GM12878 (cell line): ENCODE data around the gene ZSCAN25. TPM values are rescaled to one million over a fixed set of nuclear protein-coding genes. Genes with fewer than 3 reads are reported as not detected.

ENCODE experiments used
- ATAC-seq: fragments of 200-7000 bp; cut with Tn5 transposase; 3 replicates; pipeline ENCODE4 v1.9.1; 2020; ENCODE audit warnings: mild to moderate bottlenecking, moderate library complexity
- BruUV-seq: library from RNA; stranded (reverse); fragments of 400-500 nt; replicated peaks from 2 replicates; lab custom pipeline; 2021; lab: Mats Ljungman, UMichigan
- CTCF ChIA-PET: fragments of 300-600 bp; sonication (Branson Sonifier 250); formaldehyde crosslinking; extraction: SDS; loops from one replicate; lab custom pipeline; 2021; ENCODE audit warnings: inconsistent platforms; lab: Yijun Ruan, JAX
- POLR2A ChIA-PET: fragments of 350-600 bp; formaldehyde crosslinking; extraction: SDS; loops from one replicate; lab custom pipeline; 2021; ENCODE audit warnings: inconsistent platforms; lab: Charles Lee
- RAD21 ChIA-PET: fragments of 300-600 bp; sonication (Branson Sonifier 250); formaldehyde crosslinking; loops from one replicate; lab custom pipeline; 2023; ENCODE audit warnings: antibody characterized with exemption; ENCODE audit not compliant: unreplicated experiment; lab: Charles Lee
- SMC1A ChIA-PET: fragments of 300-600 bp; sonication (Branson Sonifier 250); formaldehyde crosslinking; loops from one replicate; lab custom pipeline; 2023; ENCODE audit not compliant: unreplicated experiment, uncharacterized antibody; lab: Charles Lee
- DNase-seq: peaks from one replicate; pipeline ENCODE4 v3.0.0-alpha.2; 2011; ENCODE audit warnings: low read depth, low spot score
- FAIRE-seq: peaks from 3 replicates; lab custom pipeline; 2011; peaks lifted over from hg19 to GRCh38; lab: Jason Lieb, UNC
- H2AFZ ChIP-seq: 2 replicates; pipeline ENCODE4 v1.6.0; 2011; ENCODE audit warnings: low read depth, low read length, control low read depth; ENCODE audit not compliant: control insufficient read depth
- H3K27ac ChIP-seq: 2 replicates; pipeline ENCODE4 v1.5.1; 2011; ENCODE audit warnings: control low read depth; ENCODE audit not compliant: control insufficient read depth, insufficient read depth
- H3K27me3 ChIP-seq, 2 experiments: replicated peaks in 1 of 2; 2 replicates each; pipeline versions ENCODE4 v1.6.0 to v1.6.1; 2011; ENCODE audit warnings: low read length in 1 of 2; ENCODE audit not compliant: control insufficient read depth in 2 of 2, insufficient read depth in 2 of 2
- H3K36me3 ChIP-seq, 2 experiments: 2 replicates each; pipeline ENCODE4 v1.5.1; 2011; ENCODE audit warnings: low read length in 1 of 2; ENCODE audit not compliant: control insufficient read depth in 2 of 2, insufficient read depth in 2 of 2
- H3K4me1 ChIP-seq: 2 replicates; pipeline ENCODE4 v1.6.1; 2011; ENCODE audit warnings: mild to moderate bottlenecking, low read length, moderate library complexity, mixed read lengths; ENCODE audit not compliant: control insufficient read depth, insufficient read depth
- H3K4me2 ChIP-seq: 2 replicates; pipeline ENCODE4 v1.6.0; 2011; ENCODE audit warnings: control low read depth; ENCODE audit not compliant: control insufficient read depth, insufficient read depth
- H3K4me3 ChIP-seq: fragments of 200-600 bp; sonication (generic); 2 replicates; pipeline ENCODE4 v1.5.1; 2016
- H3K79me2 ChIP-seq: 2 replicates; pipeline ENCODE4 v1.6.0; 2011; ENCODE audit warnings: low read length; ENCODE audit not compliant: control insufficient read depth, insufficient read depth
- H3K9ac ChIP-seq: 2 replicates; pipeline ENCODE4 v1.8.0; 2011; ENCODE audit warnings: low read length, control low read depth, mixed read lengths; ENCODE audit not compliant: control insufficient read depth, insufficient read depth
- H3K9me3 ChIP-seq: replicated peaks from 3 replicates; pipeline ENCODE4 v1.5.1; 2011; ENCODE audit warnings: mild to moderate bottlenecking, low read length; ENCODE audit not compliant: control insufficient read depth, insufficient read depth
- H4K20me1 ChIP-seq: 2 replicates; pipeline ENCODE4 v1.6.0; 2011; ENCODE audit not compliant: control insufficient read depth, insufficient read depth
- EP300 ChIP-seq, 2 experiments: fragments of 150-350 bp in 1 of 2; IDR thresholded peaks; 2 replicates each; pipeline ENCODE4 v1.6.1; 2011 to 2012; ENCODE audit warnings: low read depth in 2 of 2, low read length in 2 of 2, borderline replicate concordance in 1 of 2, improper control_type of control experiment in 1 of 2, inconsistent platforms in 1 of 2; ENCODE audit not compliant: control insufficient read depth in 1 of 2
- NFIC ChIP-seq: IDR thresholded peaks from 2 replicates; pipeline ENCODE4 v1.6.1; 2012; ENCODE audit warnings: low read depth, mild to moderate bottlenecking, inconsistent platforms, low read length, moderate library complexity
- WRNIP1 ChIP-seq: IDR thresholded peaks from 2 replicates; pipeline ENCODE4 v1.6.1; 2011; ENCODE audit warnings: low read depth, low read length, improper control_type of control experiment, borderline replicate concordance
- WGBS: methylation state at CpG from one replicate; pipeline ENCODE4 v1.1.6; 2016; ENCODE audit warnings: low lambda C conversion rate; ENCODE audit not compliant: insufficient replicate concordance, insufficient coverage; ENCODE audit errors: missing lambda C conversion rate; 5-methylcytosine and 5-hydroxymethylcytosine counted together
- in situ Hi-C: fragments of 300-500 bp; cut with MboI; formaldehyde crosslinking; loops from 9 replicates; pipeline ENCODE4 v1.14.3; 2018; ENCODE audit warnings: mixed read lengths
- intact Hi-C: fragments of 100-400 bp; cut with micrococcal nuclease; formaldehyde crosslinking; loops from one replicate; pipeline ENCODE4 v1.14.2; 2022; ENCODE audit not compliant: unreplicated experiment
- polyA plus RNA-seq, 11 experiments: library from polyadenylated mRNA; depleted of rRNA in 4 of 11; unstranded in 6 of 11; stranded (reverse) in 5 of 11; fragments of >200 nt; fragmentation: Nextera tagmentation in 4 of 11; fragmentation: Illumina TruSeq in 1 of 11; extraction: Ambion mirVana in 4 of 11; extraction: Trizol in 1 of 11; gene quantifications; 1 replicate in 1 of 11; 2 replicates in 10 of 11; pipeline versions ENCODE4 v1.2.1 to v1.2.3, GENCODE V29; 2011 to 2016; ENCODE audit warnings: inconsistent platforms in 2 of 11, missing spikeins in 2 of 11, low read depth in 1 of 11
- total RNA-seq, 4 experiments: library from RNA; depleted of rRNA in 3 of 4; stranded (reverse); fragments of >200 nt in 3 of 4; fragmentation: Illumina TruSeq in 1 of 4; extraction: Trizol in 1 of 4; gene quantifications; 2 replicates each; pipeline versions ENCODE4 v1.2.1 to v1.2.3, GENCODE V29; 2013 to 2021
- TF ChIP-seq, protein P1 (sequence below): fragments of 450-650 bp; IDR thresholded peaks from 2 replicates; pipeline ENCODE4 v1.6.1; 2016; ENCODE audit warnings: mild to moderate bottlenecking
- TF ChIP-seq, protein P2 (sequence below): fragments of 450-650 bp; IDR thresholded peaks from 2 replicates; pipeline ENCODE4 v1.6.1; 2017; ENCODE audit warnings: antibody characterized with exemption, mild to moderate bottlenecking, moderate library complexity
- TF ChIP-seq, protein P3 (sequence below): fragments of 450-650 bp; IDR thresholded peaks from 2 replicates; pipeline ENCODE4 v1.6.1; 2016; ENCODE audit warnings: mild to moderate bottlenecking, moderate library complexity, borderline replicate concordance

Gene ZSCAN25
- total and polyA plus RNA-seq, 10 of the 15 experiments (the other 5 are each of a cell fraction or from before 2014, with no cell fraction given): 0.79 to 15.6 (median 9.6) TPM

DNA sequence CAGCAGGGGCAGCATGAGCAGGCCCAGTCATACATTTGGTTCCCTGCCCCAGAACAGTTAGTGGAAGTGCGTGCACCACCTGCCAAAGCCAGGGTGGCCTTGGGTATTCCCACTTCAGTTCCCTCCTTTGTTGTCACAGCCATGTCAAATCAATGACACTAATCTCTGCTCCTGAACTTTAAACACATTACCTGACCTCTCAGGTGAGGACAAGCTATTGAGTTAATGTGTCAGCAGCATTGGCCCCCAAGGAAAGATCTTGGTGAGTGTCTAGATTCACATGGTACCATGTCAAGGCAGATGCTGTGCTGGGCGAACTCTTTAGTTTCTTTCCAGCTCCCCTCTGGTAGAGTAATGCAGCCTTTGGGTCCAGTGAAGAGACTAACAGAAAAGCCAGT is 60.9 kb downstream of the ZSCAN25 start:
- Histone ChIP-seq H4K20me1 (no peaks in the 10 kb centered on the region), H2AFZ (no peak overlapping the region), H3K27ac (no peak overlapping the region), H3K79me2 (no peaks in the 10 kb centered on the region), H3K4me2 (no peak overlapping the region), H3K9ac (no peak overlapping the region), H3K27me3 (no peaks in the 10 kb centered on the region), H3K36me3 (no peaks in the 10 kb centered on the region), H3K4me1 (no peaks in the 10 kb centered on the region), H3K9me3 (no peaks in the 10 kb centered on the region; the same call in 2 of the 3 replicates), H3K4me3 (no peak overlapping the region)
- WGBS: 37% methylated on average over 2 of the region's 2 CpGs
- DNase-seq (no peak), FAIRE-seq (no peak), ATAC-seq (no peak)
- POLR2A ChIA-PET: interaction anchor here (0.6 kb wide), 1 partner anchor 503 kb away, joined by 5 read pairs; no protein-coding TSS in a partner anchor
- no TSS peak for BruUV-seq
- in situ Hi-C loops: no loop called here
- SMC1A ChIA-PET: no interaction called here
- CTCF ChIA-PET: no interaction called here
- RAD21 ChIA-PET: no interaction called here
- TF ChIP-seq, protein P1, sequence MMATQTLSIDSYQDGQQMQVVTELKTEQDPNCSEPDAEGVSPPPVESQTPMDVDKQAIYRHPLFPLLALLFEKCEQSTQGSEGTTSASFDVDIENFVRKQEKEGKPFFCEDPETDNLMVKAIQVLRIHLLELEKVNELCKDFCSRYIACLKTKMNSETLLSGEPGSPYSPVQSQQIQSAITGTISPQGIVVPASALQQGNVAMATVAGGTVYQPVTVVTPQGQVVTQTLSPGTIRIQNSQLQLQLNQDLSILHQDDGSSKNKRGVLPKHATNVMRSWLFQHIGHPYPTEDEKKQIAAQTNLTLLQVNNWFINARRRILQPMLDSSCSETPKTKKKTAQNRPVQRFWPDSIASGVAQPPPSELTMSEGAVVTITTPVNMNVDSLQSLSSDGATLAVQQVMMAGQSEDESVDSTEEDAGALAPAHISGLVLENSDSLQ: no peak
- TF ChIP-seq NFIC (no peak), WRNIP1 (no peak), EP300 (IDR thresholded peaks at IDR 0.05; ENCODE audit: borderline replicate concordance in 1 of 2, control insufficient read depth in 1 of 2, low read depth in 2 of 2, low read length in 2 of 2) (no peak)
- TF ChIP-seq, protein P2, sequence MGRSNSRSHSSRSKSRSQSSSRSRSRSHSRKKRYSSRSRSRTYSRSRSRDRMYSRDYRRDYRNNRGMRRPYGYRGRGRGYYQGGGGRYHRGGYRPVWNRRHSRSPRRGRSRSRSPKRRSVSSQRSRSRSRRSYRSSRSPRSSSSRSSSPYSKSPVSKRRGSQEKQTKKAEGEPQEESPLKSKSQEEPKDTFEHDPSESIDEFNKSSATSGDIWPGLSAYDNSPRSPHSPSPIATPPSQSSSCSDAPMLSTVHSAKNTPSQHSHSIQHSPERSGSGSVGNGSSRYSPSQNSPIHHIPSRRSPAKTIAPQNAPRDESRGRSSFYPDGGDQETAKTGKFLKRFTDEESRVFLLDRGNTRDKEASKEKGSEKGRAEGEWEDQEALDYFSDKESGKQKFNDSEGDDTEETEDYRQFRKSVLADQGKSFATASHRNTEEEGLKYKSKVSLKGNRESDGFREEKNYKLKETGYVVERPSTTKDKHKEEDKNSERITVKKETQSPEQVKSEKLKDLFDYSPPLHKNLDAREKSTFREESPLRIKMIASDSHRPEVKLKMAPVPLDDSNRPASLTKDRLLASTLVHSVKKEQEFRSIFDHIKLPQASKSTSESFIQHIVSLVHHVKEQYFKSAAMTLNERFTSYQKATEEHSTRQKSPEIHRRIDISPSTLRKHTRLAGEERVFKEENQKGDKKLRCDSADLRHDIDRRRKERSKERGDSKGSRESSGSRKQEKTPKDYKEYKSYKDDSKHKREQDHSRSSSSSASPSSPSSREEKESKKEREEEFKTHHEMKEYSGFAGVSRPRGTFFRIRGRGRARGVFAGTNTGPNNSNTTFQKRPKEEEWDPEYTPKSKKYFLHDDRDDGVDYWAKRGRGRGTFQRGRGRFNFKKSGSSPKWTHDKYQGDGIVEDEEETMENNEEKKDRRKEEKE: no peak
- TF ChIP-seq, protein P3, sequence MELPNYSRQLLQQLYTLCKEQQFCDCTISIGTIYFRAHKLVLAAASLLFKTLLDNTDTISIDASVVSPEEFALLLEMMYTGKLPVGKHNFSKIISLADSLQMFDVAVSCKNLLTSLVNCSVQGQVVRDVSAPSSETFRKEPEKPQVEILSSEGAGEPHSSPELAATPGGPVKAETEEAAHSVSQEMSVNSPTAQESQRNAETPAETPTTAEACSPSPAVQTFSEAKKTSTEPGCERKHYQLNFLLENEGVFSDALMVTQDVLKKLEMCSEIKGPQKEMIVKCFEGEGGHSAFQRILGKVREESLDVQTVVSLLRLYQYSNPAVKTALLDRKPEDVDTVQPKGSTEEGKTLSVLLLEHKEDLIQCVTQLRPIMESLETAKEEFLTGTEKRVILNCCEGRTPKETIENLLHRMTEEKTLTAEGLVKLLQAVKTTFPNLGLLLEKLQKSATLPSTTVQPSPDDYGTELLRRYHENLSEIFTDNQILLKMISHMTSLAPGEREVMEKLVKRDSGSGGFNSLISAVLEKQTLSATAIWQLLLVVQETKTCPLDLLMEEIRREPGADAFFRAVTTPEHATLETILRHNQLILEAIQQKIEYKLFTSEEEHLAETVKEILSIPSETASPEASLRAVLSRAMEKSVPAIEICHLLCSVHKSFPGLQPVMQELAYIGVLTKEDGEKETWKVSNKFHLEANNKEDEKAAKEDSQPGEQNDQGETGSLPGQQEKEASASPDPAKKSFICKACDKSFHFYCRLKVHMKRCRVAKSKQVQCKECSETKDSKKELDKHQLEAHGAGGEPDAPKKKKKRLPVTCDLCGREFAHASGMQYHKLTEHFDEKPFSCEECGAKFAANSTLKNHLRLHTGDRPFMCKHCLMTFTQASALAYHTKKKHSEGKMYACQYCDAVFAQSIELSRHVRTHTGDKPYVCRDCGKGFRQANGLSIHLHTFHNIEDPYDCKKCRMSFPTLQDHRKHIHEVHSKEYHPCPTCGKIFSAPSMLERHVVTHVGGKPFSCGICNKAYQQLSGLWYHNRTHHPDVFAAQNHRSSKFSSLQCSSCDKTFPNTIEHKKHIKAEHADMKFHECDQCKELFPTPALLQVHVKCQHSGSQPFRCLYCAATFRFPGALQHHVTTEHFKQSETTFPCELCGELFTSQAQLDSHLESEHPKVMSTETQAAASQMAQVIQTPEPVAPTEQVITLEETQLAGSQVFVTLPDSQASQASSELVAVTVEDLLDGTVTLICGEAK: no peak
- intact Hi-C loops: no loop called here
